GM21526 (cell line): Measurements from ENCODE around the gene GJB5.
"Not testable (repeated sequence)": the region's sequence is repeated elsewhere in the genome, so short reads cannot be mapped to it uniquely, and the experiment has no call there.

Experiments
- ATAC-seq: cut with Tn5 transposase; IDR thresholded peaks from one replicate; pipeline ENCODE4 v1.9.1; 2021; ENCODE audit warnings: moderate library complexity; ENCODE audit not compliant: unreplicated experiment, low FRiP score

The GJB5 gene

GRCh38 chr1:34773114-34773513 is 18.3 kb downstream of the GJB5 start:
- not testable (repeated sequence) for ATAC-seq

DNA sequence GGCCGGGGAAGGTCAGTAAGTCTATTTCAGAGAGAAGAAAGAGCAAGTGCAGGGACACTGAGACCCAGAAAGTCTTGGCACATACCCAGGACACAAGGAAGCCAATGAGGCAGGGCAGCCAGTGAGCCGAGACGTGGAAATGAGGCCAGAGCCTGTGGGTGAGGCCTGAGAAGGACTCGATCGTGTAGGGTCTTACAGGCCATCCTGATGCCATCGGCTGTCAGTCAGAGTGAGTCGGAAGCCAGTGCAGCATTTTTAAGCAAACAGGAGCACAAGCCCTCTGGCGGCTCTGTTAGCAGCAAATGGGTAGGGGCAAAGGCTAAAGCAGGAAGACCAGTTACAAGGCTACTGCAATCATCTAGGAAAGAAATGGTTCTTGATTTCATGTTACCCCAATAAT is 20.1 kb downstream of the GJB5 start:
- no peak for ATAC-seq

DNA sequence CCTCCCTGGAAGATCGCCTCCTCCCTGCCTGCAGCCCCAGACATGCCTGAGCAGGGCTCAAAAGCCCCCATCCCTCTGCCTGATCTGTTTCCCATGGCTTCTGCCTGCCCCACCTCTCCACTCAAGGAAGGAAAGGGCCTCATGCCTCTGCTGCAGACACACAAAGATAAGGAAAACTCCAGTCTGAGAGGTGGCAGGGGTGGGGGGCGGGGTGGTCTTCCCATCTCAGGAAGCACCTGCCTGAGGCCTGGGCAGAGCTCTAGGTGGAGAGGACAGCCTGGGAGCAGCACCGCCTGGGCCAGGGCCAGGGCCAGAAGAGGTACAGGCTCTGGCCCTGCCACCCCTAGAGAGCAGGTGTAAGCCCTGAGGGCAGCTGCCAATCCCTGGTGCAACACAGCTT is 22.1 kb downstream of the GJB5 start:
- no peak for ATAC-seq

DNA sequence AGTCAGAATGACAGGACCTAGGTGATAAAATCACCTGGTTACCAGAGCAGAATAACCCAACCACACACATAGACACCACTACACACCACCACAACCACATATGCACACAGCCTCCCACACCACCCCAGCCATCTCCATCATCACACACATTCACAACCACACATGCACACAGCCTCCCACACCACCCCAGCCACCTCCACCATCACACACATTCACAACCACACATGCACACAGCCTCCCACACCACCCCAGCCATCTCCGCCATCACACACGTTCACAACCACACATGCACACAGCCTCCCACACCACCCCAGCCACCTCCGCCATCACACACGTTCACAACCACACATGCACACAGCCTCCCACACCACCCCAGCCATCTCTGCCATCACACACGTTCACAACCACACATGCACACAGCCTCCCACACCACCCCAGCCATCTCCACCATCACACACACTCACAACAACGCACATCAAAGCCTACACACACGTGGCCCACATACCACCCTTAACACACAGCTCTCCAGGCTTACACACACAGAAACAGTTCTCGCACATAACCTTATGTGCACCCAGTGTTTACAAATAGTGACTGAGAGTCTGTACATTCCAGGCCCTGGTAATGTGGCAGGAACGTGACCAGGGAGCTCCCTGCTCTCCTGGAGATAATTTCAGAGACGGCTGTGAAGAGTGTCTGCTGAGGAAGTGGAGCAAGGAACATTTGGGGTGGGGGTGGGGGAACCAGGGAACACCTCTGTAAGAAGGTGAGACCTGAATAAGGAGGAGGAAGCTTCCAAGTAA is 22.9 kb downstream of the GJB5 start:
- no peak for ATAC-seq

GRCh38 chr1:34778381-34778780 is 23.5 kb downstream of the GJB5 start:
- ATAC-seq = no peak

DNA sequence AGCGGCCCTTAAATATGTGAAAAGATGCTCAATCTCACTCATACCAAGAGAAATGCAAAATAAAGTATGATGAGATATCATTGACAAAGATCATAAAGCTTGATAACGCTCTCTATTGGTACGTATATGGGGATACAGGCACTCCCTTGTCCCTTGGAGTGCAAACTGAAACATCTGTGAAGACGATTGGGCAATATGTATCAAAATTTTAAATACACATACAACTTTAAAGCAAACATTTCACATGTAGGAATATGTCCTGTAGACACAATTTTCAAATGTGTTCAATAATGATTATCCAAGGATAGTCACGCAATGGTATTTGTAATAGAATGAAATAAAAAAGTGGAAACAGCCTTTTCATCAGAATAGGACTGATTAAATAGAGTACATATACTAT is 24.2 kb downstream of the GJB5 start:
- ATAC-seq = no peak

DNA sequence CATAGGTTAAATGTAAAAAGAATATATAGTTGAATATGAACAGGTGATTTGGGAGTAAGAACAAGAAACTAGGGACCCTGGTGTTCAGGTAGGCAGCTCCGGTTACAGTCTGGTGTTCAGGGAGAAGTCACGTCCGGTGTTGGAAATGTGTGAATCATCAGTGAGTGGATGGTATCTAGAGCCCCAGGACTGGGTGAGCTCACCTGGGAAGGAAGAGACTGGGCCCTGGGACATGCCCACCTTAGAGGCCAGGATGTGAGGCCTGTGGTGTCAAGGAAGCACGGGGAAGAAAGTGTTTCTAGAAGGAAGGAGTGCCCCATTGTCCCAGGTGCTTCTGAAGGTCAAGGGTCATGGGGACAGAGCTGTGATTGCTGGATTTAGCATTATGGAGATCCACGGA is 24.7 kb downstream of the GJB5 start:
- no peak for ATAC-seq

DNA sequence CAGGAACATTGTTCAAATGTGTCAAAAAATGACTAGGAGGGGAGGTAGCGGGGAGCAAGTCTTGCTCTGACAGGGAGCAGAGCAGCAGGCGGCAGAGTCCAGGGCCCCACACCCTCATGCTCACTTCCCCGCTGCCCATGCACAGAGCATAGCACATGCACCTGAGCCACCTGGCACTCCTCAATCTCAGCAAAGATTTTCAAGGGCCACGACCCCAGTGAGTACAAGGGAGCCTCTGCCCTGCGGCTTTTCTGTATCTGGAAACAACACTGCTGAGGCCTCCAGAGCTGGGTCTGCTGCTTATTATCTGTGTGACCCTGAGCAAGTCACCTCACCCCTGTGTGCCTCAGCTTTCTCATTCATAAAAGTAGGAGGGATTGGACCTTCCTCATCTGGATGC is 25.1 kb downstream of the GJB5 start:
- no peak for ATAC-seq

DNA sequence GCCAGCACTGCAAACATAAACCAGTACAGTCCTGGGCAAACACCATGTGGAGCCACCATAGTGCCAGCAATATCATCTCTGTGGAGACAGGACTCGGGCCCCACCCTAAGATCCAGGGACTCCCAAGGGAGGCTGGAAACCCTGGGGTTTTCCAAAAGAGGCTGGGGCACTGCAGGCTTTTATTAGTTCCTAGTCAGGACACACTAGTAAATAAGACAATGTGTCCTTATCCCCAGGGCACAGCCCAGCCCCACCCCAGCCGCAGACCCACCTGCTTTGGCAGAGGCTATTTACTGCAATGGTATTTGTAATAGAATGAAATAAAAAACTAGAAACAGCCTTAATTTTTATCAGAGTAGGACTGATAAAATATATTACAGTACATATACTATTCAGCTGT is 25.7 kb downstream of the GJB5 start:
- no peak for ATAC-seq

- no peak for ATAC-seq
Measured at GRCh38 chr1:34781071-34781843, 26.4 kb downstream of the GJB5 start, which contains the start of gene GJB3. Gene GJB3, plus strand, starts transcription at chr1:34781214. Its CDS starts 3,549 bp downstream, at chr1:34784763.

GRCh38 chr1:34781844-34782391 is 27.1 kb downstream of the GJB5 start:
- no peak for ATAC-seq

DNA sequence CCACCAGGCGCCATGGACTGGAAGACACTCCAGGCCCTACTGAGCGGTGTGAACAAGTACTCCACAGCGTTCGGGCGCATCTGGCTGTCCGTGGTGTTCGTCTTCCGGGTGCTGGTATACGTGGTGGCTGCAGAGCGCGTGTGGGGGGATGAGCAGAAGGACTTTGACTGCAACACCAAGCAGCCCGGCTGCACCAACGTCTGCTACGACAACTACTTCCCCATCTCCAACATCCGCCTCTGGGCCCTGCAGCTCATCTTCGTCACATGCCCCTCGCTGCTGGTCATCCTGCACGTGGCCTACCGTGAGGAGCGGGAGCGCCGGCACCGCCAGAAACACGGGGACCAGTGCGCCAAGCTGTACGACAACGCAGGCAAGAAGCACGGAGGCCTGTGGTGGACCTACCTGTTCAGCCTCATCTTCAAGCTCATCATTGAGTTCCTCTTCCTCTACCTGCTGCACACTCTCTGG is 29.9 kb downstream of the GJB5 start:
- ATAC-seq = no peak

DNA sequence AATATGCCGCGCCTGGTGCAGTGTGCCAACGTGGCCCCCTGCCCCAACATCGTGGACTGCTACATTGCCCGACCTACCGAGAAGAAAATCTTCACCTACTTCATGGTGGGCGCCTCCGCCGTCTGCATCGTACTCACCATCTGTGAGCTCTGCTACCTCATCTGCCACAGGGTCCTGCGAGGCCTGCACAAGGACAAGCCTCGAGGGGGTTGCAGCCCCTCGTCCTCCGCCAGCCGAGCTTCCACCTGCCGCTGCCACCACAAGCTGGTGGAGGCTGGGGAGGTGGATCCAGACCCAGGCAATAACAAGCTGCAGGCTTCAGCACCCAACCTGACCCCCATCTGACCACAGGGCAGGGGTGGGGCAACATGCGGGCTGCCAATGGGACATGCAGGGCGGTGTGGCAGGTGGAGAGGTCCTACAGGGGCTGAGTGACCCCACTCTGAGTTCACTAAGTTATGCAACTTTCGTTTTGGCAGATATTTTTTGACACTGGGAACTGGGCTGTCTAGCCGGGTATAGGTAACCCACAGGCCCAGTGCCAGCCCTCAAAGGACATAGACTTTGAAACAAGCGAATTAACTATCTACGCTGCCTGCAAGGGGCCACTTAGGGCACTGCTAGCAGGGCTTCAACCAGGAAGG is 30.5 kb downstream of the GJB5 start:
- ATAC-seq = no peak

GRCh38 chr1:34785875-34786470 is 31.1 kb downstream of the GJB5 start:
- ATAC-seq = no peak

DNA sequence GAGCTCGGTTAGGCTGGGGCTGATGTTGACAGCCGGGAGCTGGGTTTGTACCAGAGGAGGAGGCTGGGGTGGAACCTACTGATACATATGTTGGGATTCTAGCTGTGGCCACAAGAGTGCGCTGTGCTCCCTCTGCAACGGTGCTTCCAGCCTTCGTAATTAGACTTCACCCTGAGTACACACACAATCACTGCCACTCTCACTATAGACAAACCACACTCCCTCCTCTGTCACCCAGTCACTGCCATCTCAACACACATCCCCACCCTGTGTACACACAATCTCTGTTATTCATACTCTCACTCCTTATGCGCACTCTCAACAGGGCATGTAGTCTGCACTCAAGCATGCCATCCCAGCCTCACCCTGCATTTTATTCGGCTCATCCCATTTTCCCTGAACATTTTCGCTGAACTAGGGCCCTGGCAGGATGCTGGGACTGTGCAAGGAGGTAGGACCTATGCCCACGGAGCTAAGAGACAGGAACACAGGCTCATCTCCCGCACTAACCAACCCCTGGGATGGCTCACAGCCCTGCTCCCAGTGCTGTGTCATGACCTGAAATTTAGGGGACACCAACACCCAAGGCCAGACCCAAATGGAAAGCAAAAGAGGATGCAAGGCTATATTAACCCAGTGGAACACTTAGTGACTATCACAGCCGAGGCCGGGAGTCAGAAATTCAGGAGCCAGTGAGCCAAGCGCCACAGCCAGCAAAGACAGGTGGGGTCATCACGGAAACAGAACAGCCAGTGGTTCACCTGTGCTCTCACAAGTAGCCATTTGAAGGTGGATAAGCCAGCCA is 31.9 kb downstream of the GJB5 start:
- ATAC-seq = no peak

DNA sequence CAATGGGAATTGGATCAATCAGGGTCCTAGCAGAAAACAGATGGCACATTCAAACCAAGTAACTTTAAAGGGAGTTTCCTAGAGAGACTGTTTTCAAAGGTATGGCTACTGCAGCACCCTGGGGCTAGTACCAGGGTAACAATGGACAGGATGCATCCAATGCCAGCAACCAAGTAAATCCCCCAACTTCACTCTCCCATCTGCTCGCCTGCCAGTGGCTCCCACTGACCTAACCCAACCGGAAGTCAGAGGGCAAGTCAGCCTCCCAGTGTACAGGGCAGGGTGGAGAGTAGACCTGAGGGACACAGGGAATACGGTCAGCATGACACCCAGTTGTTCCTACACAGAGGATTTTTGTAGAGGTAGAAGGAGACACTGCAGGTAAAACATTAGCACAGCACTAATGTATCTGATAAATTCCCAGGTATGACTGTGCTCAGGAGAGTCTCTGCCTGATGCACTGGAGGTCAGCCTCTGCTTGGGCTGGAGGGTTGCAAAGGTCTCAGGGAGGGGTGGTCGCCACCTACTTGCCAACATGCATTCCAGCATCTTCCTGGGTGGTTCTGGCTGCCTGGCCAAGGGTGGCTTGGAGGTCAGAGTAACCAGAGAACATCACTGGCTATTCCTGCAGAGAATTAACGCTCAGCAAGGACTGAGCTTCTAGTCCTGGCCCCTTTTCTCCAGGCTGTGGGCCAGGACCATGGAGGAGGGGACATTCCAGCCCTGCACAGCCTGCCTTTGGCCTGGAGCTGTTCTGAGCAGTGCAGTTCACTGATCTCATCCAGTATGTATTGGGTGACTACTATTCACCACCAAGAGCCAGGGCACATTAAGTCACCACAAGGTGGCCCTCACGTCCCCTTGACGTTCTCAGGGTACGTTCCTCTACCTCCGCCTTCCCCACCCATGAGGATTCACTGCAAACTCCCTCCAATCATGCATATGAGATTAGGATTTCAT is 32.9 kb downstream of the GJB5 start:
- ATAC-seq = no peak

DNA sequence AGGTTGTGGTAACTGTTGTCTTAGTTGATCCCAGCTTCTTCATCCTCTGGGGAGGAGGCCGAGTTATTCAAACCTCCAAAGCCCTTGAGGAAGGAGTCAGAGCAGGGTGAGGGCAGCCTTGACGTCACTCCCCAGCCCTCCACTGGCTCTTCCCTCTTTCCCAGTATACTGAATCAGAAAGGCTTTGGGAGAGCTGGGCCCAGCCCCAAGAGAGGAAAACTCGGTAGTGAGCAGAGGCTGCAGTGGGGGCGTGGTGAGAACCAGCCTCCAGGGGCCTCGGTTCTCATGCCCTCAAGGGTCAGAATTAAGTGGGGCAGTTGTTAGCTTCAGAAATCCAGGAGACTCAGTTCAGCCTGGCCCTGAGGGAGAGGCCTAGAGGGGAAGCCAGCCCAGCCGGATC is 36.1 kb downstream of the GJB5 start:
- no peak for ATAC-seq

GRCh38 chr1:34792424-34792823 is 37.6 kb downstream of the GJB5 start:
- no peak for ATAC-seq
